ENCODE data around the gene PROSER1. TPM values are rescaled to one million over a fixed set of nuclear protein-coding genes. Genes with fewer than 3 reads are reported as not detected.

Gene PROSER1
- total and polyA plus RNA-seq, 9 of the 15 experiments (the other 6 are each of a cell fraction or from before 2014, with no cell fraction given) = 9.2 to 36.2 (median 10.4) TPM

- no peak for TF ChIP-seq CLOCK (CRISPR knock-in tag; IDR thresholded peaks at IDR 0.05; ENCODE audit: borderline replicate concordance)
- no peak for TF ChIP-seq KLF1 (tag; IDR thresholded peaks at IDR 0.05)
- no peak for TF ChIP-seq ZHX1 (conservative IDR thresholded peaks at IDR 0.05; ENCODE audit: low read length)
- TF ChIP-seq SRSF9 (IDR thresholded peaks at IDR 0.05; ENCODE audit: borderline replicate concordance, low read depth, low read length) = no peak
- no peak for TF ChIP-seq ZNF589 (CRISPR knock-in tag; IDR thresholded peaks at IDR 0.05; ENCODE audit: low read depth)
- TF ChIP-seq ZBTB49 (CRISPR knock-in tag; IDR thresholded peaks at IDR 0.05; ENCODE audit: borderline replicate concordance) = no peak
- TF ChIP-seq RBM15 (IDR thresholded peaks at IDR 0.05; ENCODE audit: insufficient read depth, low read length) = no peak
- TF ChIP-seq ATF1 (CRISPR knock-in tag; IDR thresholded peaks at IDR 0.05) = peak; percentile 61; the same call in 1 of the 2 replicates
- TF ChIP-seq ATF1 (tag; IDR thresholded peaks at IDR 0.05) = peak; percentile 96
- TF ChIP-seq ZFX (CRISPR knock-in tag; IDR thresholded peaks at IDR 0.05) = peak; percentile 48
- no peak for TF ChIP-seq KAT2B (IDR thresholded peaks at IDR 0.05; ENCODE audit: low read depth, low read length)
- TF ChIP-seq EGR1 (conservative IDR thresholded peaks at IDR 0.05) = no peak
- TF ChIP-seq CXXC5 (CRISPR knock-in tag; IDR thresholded peaks at IDR 0.05) = no peak
- no peak for TF ChIP-seq CTBP1 (IDR thresholded peaks at IDR 0.05; ENCODE audit: borderline replicate concordance)
- no peak for TF ChIP-seq MEF2A (IDR thresholded peaks at IDR 0.05; ENCODE audit: control insufficient read depth, low read depth, low read length)
- TF ChIP-seq DLX4 (CRISPR knock-in tag; IDR thresholded peaks at IDR 0.05) = no peak
- TF ChIP-seq NFIC (IDR thresholded peaks at IDR 0.05) = no peak
- TF ChIP-seq ZBTB7A (IDR thresholded peaks at IDR 0.05; ENCODE audit: borderline replicate concordance, control insufficient read depth, low read depth, low read length) = peak; percentile 63
These were observed at the start of gene PROSER1, which contains the start of gene NHLRC3 (continued) for GRCh38 chr13:39037880-39038568.
